ENCODE data around the gene GNAI3.
A peak's percentile ranks its signal among the peaks of the same experiment; 100 is the strongest.

GNAI3 gene

GRCh38 chr1:109546311-109547109 is 1.9 kb upstream of the GNAI3 start:
- peak; percentile 85 for DNase-seq (ENCODE audit: low read depth)

GRCh38 chr1:109547463-109548320 is 723 bp upstream of the GNAI3 start:
- no peak for DNase-seq (ENCODE audit: low read depth)

DNA sequence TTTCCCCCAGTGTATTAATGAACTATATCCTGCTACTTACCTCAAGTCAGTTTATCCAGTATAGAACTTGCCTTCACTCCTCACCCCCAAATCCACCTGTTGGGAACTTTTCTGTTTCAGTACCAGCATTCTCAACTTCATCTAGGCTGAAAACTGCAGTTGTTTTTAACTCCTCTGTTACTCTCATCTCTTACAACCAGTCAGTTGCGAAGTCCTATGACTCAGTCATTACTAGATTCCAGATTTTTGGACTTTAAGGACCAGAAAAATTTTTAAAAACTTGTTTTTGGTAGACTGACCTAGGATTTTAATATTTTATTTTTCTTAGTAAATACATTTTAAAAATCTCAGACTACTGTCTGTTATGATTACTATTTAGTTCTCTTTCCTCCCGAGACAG is 8.1 kb downstream of the GNAI3 start:
- no peak for DNase-seq (ENCODE audit: low read depth)

DNA sequence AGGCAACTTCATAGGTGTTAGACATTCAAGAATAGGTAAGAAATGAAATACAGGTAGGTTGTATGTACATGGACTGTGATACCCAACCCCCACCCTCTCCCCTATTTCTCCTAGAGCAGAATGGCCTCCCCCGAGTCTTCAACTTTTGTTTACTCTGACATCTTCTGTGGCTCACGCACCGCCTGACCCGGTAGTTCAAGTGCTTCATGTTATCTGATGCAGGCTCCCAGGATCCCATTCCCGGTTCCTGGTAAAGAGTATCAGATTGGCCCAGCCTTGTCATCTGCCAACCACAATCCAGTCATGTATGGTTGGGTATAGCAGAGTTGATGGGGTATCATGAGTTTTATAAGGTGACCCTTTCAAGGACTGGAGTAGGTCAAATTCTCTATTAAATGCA is 9.1 kb downstream of the GNAI3 start:
- no peak for DNase-seq (ENCODE audit: low read depth)

- DNase-seq (ENCODE audit: low read depth) = no peak
Observed at GRCh38 chr1:109559995-109560394, 11.6 kb downstream of the GNAI3 start.

DNA sequence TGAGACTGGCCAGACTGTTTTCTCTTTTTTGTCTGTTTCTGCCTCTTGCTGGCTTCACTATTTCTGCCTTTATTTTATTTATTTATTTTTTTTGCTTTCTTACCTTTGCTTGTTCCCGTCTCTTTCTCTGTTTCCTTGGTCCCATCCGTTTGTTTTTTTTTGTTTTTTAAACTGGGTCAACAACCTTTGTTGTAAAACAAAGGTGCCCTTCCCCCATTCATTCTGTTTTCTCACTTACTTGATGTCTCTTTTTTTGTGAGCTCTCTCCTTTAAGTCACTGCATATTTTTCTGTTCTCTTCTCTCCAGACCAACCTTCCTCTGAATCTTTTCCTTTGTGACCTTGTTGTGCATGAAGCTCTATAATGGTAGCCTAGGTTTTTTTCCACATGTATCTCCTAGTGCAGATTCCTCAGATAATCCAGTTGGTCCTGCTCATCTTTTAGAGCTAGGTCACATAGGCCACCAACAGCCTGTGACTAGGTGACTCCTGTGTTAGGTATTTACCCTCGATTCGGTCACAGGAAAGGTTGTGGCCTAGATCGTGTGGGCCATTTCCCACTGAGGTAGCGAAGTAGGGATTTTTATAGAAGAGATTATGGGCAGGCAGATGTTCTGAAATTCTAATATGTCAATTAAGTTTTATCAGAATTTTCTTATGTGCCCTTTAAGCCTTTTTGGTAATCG is 15.9 kb downstream of the GNAI3 start:
- DNase-seq (ENCODE audit: low read depth) = no peak

DNA sequence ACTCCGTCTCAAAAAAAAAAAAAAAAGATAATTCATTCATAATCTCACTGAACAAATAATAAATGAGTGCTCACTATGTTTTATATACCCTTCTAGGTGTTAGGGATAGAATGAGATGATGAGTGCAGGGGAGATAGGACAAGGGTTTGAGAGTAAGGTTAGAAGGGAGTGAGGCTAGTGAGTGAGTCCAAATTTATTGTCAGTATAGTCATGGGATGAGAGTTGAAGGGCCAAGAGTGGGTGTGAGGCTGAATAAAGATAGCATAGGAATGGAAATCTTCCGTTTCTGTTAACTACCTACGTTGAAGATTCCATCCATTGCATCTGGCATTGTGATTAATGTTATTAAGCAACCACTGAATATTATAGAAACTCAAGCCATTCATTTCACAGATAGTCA is 16.8 kb downstream of the GNAI3 start:
- DNase-seq (ENCODE audit: low read depth) = no peak

DNA sequence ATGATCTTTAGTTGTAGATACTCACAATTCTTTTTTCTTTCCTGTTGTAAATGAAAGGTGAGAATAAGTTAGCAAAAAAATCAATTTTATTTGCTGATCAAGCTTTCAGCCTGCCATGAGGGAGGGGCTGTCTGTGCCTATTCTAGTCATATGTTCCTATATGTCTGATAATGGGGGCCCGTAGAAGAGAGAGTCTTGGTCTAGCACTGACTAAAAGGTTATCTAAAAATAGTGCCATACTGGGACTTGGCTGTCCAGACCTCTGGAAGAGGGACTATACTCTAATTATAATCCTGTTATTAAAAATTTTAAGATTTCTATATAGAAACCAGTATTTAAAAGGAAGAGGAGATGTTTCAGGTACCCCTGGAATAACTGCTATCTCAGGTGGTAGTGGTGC is 18.6 kb downstream of the GNAI3 start:
- no peak for DNase-seq (ENCODE audit: low read depth)

- DNase-seq (ENCODE audit: low read depth) = no peak
Observed at GRCh38 chr1:109567877-109568672, 19.7 kb downstream of the GNAI3 start.

GRCh38 chr1:109569323-109569722 is 20.9 kb downstream of the GNAI3 start:
- no peak for DNase-seq (ENCODE audit: low read depth)

- no peak for DNase-seq (ENCODE audit: low read depth)
Observed at GRCh38 chr1:109570414-109570813, 22.0 kb downstream of the GNAI3 start.

DNA sequence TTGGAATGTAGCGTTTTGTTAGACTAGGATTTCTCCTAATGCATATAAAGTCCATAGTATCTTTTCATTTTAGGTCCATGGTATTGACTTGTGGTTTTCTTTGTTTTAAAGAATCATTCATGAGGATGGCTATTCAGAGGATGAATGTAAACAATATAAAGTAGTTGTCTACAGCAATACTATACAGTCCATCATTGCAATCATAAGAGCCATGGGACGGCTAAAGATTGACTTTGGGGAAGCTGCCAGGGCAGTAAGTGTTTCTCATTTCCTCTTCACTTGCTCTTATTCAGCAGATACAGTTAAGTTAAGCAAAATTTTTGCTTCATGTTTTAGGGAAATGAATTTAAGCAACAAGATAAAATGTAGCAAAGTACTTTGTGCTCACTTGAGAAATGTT is 25.4 kb downstream of the GNAI3 start:
- DNase-seq (ENCODE audit: low read depth) = no peak

DNA sequence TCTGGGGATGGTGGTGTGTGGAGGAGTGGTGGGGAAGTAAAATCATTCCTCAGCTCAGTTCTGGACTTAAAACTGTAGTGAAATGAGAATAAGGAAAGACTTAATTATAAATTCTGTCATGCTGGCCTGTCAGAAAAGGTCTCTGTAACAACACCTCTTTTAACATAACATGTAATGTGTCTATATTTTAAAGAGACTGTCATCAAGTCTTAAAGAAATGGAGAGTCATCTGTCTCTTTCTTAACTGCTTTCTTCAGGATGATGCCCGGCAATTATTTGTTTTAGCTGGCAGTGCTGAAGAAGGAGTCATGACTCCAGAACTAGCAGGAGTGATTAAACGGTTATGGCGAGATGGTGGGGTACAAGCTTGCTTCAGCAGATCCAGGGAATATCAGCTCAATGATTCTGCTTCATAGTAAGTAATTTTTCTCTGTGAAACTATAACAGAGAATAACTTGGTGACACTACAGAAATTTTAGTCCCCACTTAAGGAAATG is 30.6 kb downstream of the GNAI3 start:
- DNase-seq (ENCODE audit: low read depth) = no peak

GRCh38 chr1:109579491-109579890 is 31.1 kb downstream of the GNAI3 start:
- DNase-seq (ENCODE audit: low read depth) = no peak

DNA sequence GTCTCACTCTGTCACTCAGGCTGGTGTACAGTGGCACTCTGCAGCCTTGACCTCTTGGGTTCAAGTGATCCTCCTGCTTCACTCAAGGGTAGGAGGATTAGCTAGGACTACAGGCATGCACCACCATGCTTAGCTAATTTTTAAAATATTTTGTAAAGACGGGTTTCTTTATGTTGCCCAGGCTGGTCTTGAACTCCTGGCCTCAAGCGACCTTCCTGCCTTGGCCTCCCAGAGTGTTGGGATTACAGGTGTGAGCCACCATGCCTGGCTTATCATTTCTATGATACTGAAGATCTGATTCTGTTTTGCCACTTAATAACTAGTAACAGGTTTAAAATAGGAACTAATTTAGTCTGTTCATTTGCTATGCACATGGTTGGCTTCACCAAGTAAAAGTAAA is 33.6 kb downstream of the GNAI3 start:
- no peak for DNase-seq (ENCODE audit: low read depth)

DNA sequence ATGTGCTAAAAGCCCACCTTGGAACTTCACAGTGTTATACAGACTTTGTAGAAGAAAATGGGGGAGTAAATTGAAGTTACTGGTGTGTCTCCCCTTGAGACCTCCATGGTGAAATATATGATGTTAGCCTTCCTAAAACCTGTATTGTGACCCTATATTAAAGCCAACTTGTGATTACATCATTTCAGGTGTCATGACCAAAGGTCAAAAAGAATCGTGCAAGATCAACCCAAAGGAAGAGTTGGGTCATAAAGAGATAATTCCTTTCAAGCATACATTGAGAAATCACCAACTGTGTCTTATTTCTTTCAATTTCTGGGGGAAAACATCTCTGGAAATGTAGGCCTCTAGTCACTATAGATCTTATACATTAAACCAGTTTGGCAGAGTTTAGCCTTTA is 36.4 kb downstream of the GNAI3 start:
- DNase-seq (ENCODE audit: low read depth) = no peak

DNA sequence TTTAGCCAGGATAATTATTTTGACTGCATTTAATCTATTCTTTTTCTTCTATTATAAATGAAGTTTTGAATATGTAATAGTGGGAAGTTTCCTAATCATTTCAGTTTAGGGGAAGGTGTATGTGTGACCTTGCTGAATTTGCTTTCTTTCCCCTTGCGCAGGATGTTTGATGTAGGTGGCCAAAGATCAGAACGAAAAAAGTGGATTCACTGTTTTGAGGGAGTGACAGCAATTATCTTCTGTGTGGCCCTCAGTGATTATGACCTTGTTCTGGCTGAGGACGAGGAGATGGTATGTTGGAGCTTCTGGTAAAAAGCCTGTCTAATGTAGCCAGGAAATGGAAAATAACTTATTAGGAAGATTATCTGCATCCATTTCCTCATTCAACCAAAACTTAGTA is 37.6 kb downstream of the GNAI3 start:
- DNase-seq (ENCODE audit: low read depth) = no peak

DNA sequence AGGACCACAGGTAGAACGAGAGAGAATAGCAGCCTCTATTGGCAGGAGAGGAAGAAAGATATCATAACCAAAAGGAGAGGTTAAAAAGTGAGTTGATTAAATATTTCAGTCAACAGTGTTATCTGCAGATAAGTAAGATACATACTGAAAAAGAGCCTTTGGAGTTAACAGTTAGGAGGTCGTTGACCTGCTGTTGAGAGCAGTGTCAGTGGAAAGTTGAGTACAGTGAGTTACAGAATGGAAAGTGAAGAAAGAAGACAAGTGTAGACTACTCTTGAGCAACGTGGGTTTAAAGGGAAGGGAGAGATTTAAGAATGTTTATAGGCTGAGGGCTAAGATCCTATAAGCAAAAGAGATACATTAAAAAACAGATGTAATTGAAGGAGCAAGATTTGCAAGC is 40.8 kb downstream of the GNAI3 start:
- DNase-seq (ENCODE audit: low read depth) = no peak

DNA sequence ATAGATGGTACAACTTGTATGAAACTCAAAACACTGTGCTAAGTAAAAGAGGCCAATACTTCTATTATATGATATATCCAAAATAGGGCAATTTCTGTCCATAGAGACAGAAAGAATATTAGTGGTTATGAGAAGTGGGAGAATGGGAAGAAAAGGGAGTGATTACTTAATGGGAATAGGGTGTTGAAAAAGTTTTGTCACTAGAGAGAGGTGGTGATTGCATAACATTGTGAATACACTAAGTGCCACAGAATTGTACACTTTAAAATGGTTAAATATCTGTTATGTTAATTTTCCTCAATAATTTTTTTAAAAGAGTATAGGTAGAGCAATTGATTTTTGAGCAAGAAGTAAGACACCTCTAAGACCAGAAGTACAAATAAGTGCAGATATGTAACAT is 41.3 kb downstream of the GNAI3 start:
- no peak for DNase-seq (ENCODE audit: low read depth)

DNA sequence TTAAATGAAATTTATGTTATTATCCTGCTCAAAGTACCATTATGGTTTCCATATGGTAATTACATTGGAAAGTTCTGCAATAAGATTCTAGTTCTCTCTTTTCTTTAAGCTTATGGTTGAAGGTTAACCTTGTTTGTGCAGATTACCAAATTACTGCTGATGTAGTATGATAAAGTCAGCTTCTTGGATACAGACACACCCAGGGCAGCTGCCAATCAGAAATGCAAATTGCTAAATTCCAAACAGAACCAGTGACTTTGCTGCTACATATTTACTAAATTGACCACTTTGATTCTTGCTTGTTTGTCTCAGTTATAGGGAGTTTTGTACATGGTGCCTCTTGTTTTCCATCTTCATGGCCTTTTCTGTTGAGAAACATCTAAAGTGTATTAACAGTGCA is 44.5 kb downstream of the GNAI3 start:
- no peak for DNase-seq (ENCODE audit: low read depth)

DNA sequence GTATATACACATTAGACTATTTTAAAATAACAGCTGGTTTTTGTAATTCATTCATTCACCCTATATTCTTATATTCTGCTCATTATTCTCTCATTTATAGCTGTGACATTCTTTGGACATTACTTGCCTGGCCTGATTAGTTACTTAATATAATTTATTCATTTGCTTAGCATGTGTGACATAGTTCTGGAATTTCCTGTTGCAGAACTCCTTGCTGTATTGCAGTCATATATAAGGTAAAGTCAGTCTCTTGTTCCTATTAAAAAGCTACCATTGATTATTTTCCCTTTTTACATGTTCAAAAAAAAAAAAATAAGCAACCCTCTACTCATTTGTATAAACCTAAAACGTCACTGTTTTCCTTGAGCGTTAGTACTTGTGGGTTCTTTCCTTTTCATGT is 47.1 kb downstream of the GNAI3 start:
- no peak for DNase-seq (ENCODE audit: low read depth)

- DNase-seq (ENCODE audit: low read depth) = no peak
Observed at GRCh38 chr1:109598156-109598555, 49.7 kb downstream of the GNAI3 start.
